Activated naive CD4-positive, alpha-beta T cell treated with anti-CD3 and anti-CD28 coated beads, Interleukin-2, amount 50 U/mL, for 24 hours (primary cell): ENCODE data around the gene HNRNPH3.
A peak's percentile ranks its signal among the peaks of the same experiment; 100 is the strongest.
"Not testable (repeated sequence)": the region's sequence is repeated elsewhere in the genome, so short reads cannot be mapped to it uniquely, and the experiment has no call there.

Experiments
- H3K27ac Mint-ChIP-seq: one replicate; pipeline ENCODE4 v1.8.0; 2021; ENCODE audit warnings: mild to moderate bottlenecking, mixed read lengths
- H3K27me3 Mint-ChIP-seq: one replicate; pipeline ENCODE4 v1.8.0; 2021; ENCODE audit warnings: mixed read lengths
- H3K36me3 Mint-ChIP-seq: one replicate; pipeline ENCODE4 v1.8.0; 2021; ENCODE audit warnings: mixed read lengths
- H3K4me1 Mint-ChIP-seq: one replicate; pipeline ENCODE4 v1.8.0; 2021; ENCODE audit warnings: mixed read lengths
- H3K4me3 Mint-ChIP-seq: one replicate; pipeline ENCODE4 v1.8.0; 2021; ENCODE audit warnings: mild to moderate bottlenecking, mixed read lengths
- H3K9me3 Mint-ChIP-seq: one replicate; pipeline ENCODE4 v1.8.0; 2021; ENCODE audit warnings: mixed read lengths

HNRNPH3 gene

GRCh38 chr10:68331455-68332258 is at the start of gene HNRNPH3:
Gene HNRNPH3, plus strand, starts transcription at chr10:68332064. Its CDS starts 5,158 bp downstream, at chr10:68337222.
- peaks cover 52% of the 10 kb centered on the region for H3K4me1 Mint-ChIP-seq
- H3K36me3 Mint-ChIP-seq, result peaks cover 18% of the 10 kb centered on the region
- H3K27ac Mint-ChIP-seq, result peak within 1 kb of the TSS; percentile 100
- peak within 1 kb of the TSS; percentile 100 for H3K4me3 Mint-ChIP-seq
- no peaks in the 10 kb centered on the region for H3K27me3 Mint-ChIP-seq
- H3K9me3 Mint-ChIP-seq, result no peaks in the 10 kb centered on the region

- Mint-ChIP-seq H3K4me3 (no peak overlapping the region), H3K27me3 (no peaks in the 10 kb centered on the region), H3K4me1 (peaks cover 6% of the 10 kb centered on the region), H3K9me3 (no peaks in the 10 kb centered on the region), H3K36me3 (no peaks in the 10 kb centered on the region), H3K27ac (no peak overlapping the region)
These were observed 47.5 kb upstream of the HNRNPH3 start for GRCh38 chr10:68284062-68285001.

GRCh38 chr10:68288717-68289116 is 43.1 kb upstream of the HNRNPH3 start:
- no peaks in the 10 kb centered on the region for H3K9me3 Mint-ChIP-seq

GRCh38 chr10:68290736-68291135 is 41.1 kb upstream of the HNRNPH3 start:
- Mint-ChIP-seq H3K4me3 (no peak overlapping the region), H3K4me1 (no peaks in the 10 kb centered on the region), H3K27me3 (no peaks in the 10 kb centered on the region), H3K36me3 (peaks cover 2% of the 10 kb centered on the region), H3K9me3 (no peaks in the 10 kb centered on the region), H3K27ac (no peak overlapping the region)

More at GRCh38 chr10:68288717-68289116, 43.1 kb upstream of the HNRNPH3 start:
- no peak overlapping the region for H3K4me3 Mint-ChIP-seq
- no peak overlapping the region for H3K27ac Mint-ChIP-seq
- no peaks in the 10 kb centered on the region for H3K4me1 Mint-ChIP-seq
- H3K27me3 Mint-ChIP-seq, result no peaks in the 10 kb centered on the region
- H3K36me3 Mint-ChIP-seq, result peaks cover 2% of the 10 kb centered on the region

GRCh38 chr10:68296843-68297663 is 34.8 kb upstream of the HNRNPH3 start:
- Mint-ChIP-seq H3K27ac (no peak overlapping the region), H3K4me1 (peaks cover 3% of the 10 kb centered on the region), H3K9me3 (no peaks in the 10 kb centered on the region), H3K27me3 (no peaks in the 10 kb centered on the region), H3K4me3 (no peak overlapping the region), H3K36me3 (peaks cover 2% of the 10 kb centered on the region)

GRCh38 chr10:68301301-68301700 is 30.6 kb upstream of the HNRNPH3 start:
- Mint-ChIP-seq H3K4me3 (no peak overlapping the region), H3K27me3 (no peaks in the 10 kb centered on the region), H3K9me3 (no peaks in the 10 kb centered on the region), H3K27ac (no peak overlapping the region), H3K4me1 (peaks cover 5% of the 10 kb centered on the region), H3K36me3 (no peaks in the 10 kb centered on the region)

- H3K27ac Mint-ChIP-seq, result no peak overlapping the region
These were observed 29.9 kb upstream of the HNRNPH3 start for GRCh38 chr10:68301790-68302502.

GRCh38 chr10:68302503-68302823 is 29.4 kb upstream of the HNRNPH3 start:
- Mint-ChIP-seq H3K9me3 (no peaks in the 10 kb centered on the region), H3K27ac (no peak overlapping the region), H3K36me3 (no peaks in the 10 kb centered on the region)

More at GRCh38 chr10:68301790-68302502, 29.9 kb upstream of the HNRNPH3 start:
- Mint-ChIP-seq H3K36me3 (no peaks in the 10 kb centered on the region), H3K9me3 (no peaks in the 10 kb centered on the region), H3K4me3 (no peak overlapping the region), H3K4me1 (peaks cover 5% of the 10 kb centered on the region), H3K27me3 (no peaks in the 10 kb centered on the region)

GRCh38 chr10:68302871-68303270 is 29.0 kb upstream of the HNRNPH3 start:
- Mint-ChIP-seq H3K4me3 (no peak overlapping the region), H3K27ac (no peak overlapping the region), H3K36me3 (no peaks in the 10 kb centered on the region), H3K9me3 (no peaks in the 10 kb centered on the region), H3K27me3 (no peaks in the 10 kb centered on the region), H3K4me1 (peaks cover 5% of the 10 kb centered on the region)

More at GRCh38 chr10:68302503-68302823, 29.4 kb upstream of the HNRNPH3 start:
- Mint-ChIP-seq H3K4me1 (peaks cover 5% of the 10 kb centered on the region), H3K27me3 (no peaks in the 10 kb centered on the region), H3K4me3 (no peak overlapping the region)

GRCh38 chr10:68303849-68304412 is 27.9 kb upstream of the HNRNPH3 start:
- H3K27ac Mint-ChIP-seq, result no peak overlapping the region
- no peaks in the 10 kb centered on the region for H3K27me3 Mint-ChIP-seq
- H3K9me3 Mint-ChIP-seq, result no peaks in the 10 kb centered on the region
- no peaks in the 10 kb centered on the region for H3K36me3 Mint-ChIP-seq
- H3K4me3 Mint-ChIP-seq, result no peak overlapping the region
- H3K4me1 Mint-ChIP-seq, result peaks cover 5% of the 10 kb centered on the region

GRCh38 chr10:68305854-68306253 is 26.0 kb upstream of the HNRNPH3 start:
- H3K27me3 Mint-ChIP-seq, result no peaks in the 10 kb centered on the region
- H3K4me1 Mint-ChIP-seq, result peaks cover 5% of the 10 kb centered on the region
- no peak overlapping the region for H3K27ac Mint-ChIP-seq
- H3K36me3 Mint-ChIP-seq, result no peaks in the 10 kb centered on the region
- no peak overlapping the region for H3K4me3 Mint-ChIP-seq
- H3K9me3 Mint-ChIP-seq, result no peaks in the 10 kb centered on the region

GRCh38 chr10:68310531-68310930 is 21.3 kb upstream of the HNRNPH3 start:
- no peak overlapping the region for H3K4me3 Mint-ChIP-seq
- H3K9me3 Mint-ChIP-seq, result no peaks in the 10 kb centered on the region
- no peaks in the 10 kb centered on the region for H3K27me3 Mint-ChIP-seq
- no peaks in the 10 kb centered on the region for H3K36me3 Mint-ChIP-seq
- H3K4me1 Mint-ChIP-seq, result peaks cover 7% of the 10 kb centered on the region
- no peak overlapping the region for H3K27ac Mint-ChIP-seq

- not testable (repeated sequence) for H3K4me3 Mint-ChIP-seq, H3K27me3 Mint-ChIP-seq, H3K36me3 Mint-ChIP-seq, H3K4me1 Mint-ChIP-seq, H3K27ac Mint-ChIP-seq, H3K9me3 Mint-ChIP-seq
These were observed 16.9 kb upstream of the HNRNPH3 start for GRCh38 chr10:68314930-68315329.

GRCh38 chr10:68315582-68315981 is 16.3 kb upstream of the HNRNPH3 start:
- Mint-ChIP-seq H3K27ac (peak overlapping the region; percentile 30), H3K36me3 (peaks cover 9% of the 10 kb centered on the region), H3K4me3 (no peak overlapping the region), H3K9me3 (no peaks in the 10 kb centered on the region), H3K27me3 (no peaks in the 10 kb centered on the region), H3K4me1 (peaks cover 7% of the 10 kb centered on the region)
